H9 (cell line): ENCODE data around the gene LNPEP. TPM values are rescaled to one million over a fixed set of nuclear protein-coding genes. Genes with fewer than 3 reads are reported as not detected.

Source experiments
- DNase-seq: peaks from one replicate; pipeline ENCODE4 v3.0.0-alpha.2; 2017
- H2AFZ ChIP-seq: one replicate; pipeline ENCODE4 v1.6.1; 2013; ENCODE audit warnings: mild to moderate bottlenecking, low read length, control low read depth, moderate library complexity
- H2AK5ac ChIP-seq: 2 replicates; pipeline ENCODE4 v1.6.1; 2013; ENCODE audit warnings: low read length, control low read depth, mixed read lengths; ENCODE audit not compliant: insufficient read length
- H2BK120ac ChIP-seq: one replicate; pipeline ENCODE4 v1.6.1; 2013; ENCODE audit warnings: low read depth, mild to moderate bottlenecking, low read length, control low read depth, inconsistent platforms; ENCODE audit not compliant: poor library complexity, severe bottlenecking
- H2BK12ac ChIP-seq: 2 replicates; pipeline ENCODE4 v1.6.1; 2013; ENCODE audit warnings: low read length, control low read depth, mixed read lengths, low read depth; ENCODE audit not compliant: insufficient read length
- H2BK15ac ChIP-seq: 2 replicates; pipeline ENCODE4 v1.6.1; 2013; ENCODE audit warnings: low read depth, low read length, control low read depth
- H2BK20ac ChIP-seq: one replicate; pipeline ENCODE4 v1.6.1; 2013; ENCODE audit warnings: low read depth, mild to moderate bottlenecking, low read length, control low read depth, inconsistent platforms; ENCODE audit not compliant: poor library complexity, severe bottlenecking
- H2BK5ac ChIP-seq: 2 replicates; pipeline ENCODE4 v1.6.1; 2013; ENCODE audit warnings: low read length, control low read depth, mixed read lengths; ENCODE audit not compliant: insufficient read length
- H3K14ac ChIP-seq: 2 replicates; pipeline ENCODE4 v1.6.1; 2013; ENCODE audit warnings: low read length, control low read depth; ENCODE audit not compliant: insufficient read depth
- H3K18ac ChIP-seq: 2 replicates; pipeline ENCODE4 v1.6.1; 2013; ENCODE audit warnings: low read depth, mild to moderate bottlenecking, mixed read lengths, low read length, control low read depth; ENCODE audit not compliant: insufficient read length
- H3K23ac ChIP-seq: 2 replicates; pipeline ENCODE4 v1.6.1; 2013; ENCODE audit warnings: low read length, control low read depth, mixed read lengths, low read depth; ENCODE audit not compliant: insufficient read length
- H3K23me2 ChIP-seq: 2 replicates; pipeline ENCODE4 v1.6.1; 2013; ENCODE audit warnings: low read depth, mild to moderate bottlenecking, mixed read lengths, low read length, control low read depth; ENCODE audit not compliant: insufficient read length, poor library complexity, severe bottlenecking
- H3K27ac ChIP-seq: 2 replicates; pipeline ENCODE4 v1.5.1; 2013; ENCODE audit warnings: low read length, control low read depth, mixed read lengths, low read depth; ENCODE audit not compliant: insufficient read length
- H3K27me3 ChIP-seq: 2 replicates; pipeline ENCODE4 v1.6.1; 2013; ENCODE audit warnings: low read length, control low read depth, inconsistent platforms; ENCODE audit not compliant: insufficient read depth
- H3K4ac ChIP-seq: 2 replicates; pipeline ENCODE4 v1.6.1; 2013; ENCODE audit warnings: low read depth, mild to moderate bottlenecking, control low read depth, inconsistent platforms, low read length, moderate library complexity
- H3K4me1 ChIP-seq: 2 replicates; pipeline ENCODE4 v1.6.1; 2013; ENCODE audit warnings: low read length, control low read depth, inconsistent platforms; ENCODE audit not compliant: insufficient read depth
- H3K4me2 ChIP-seq: 2 replicates; pipeline ENCODE4 v1.6.1; 2013; ENCODE audit warnings: low read length, control low read depth, mixed read lengths; ENCODE audit not compliant: insufficient read length, insufficient read depth
- H3K56ac ChIP-seq: 2 replicates; pipeline ENCODE4 v1.6.1; 2013; ENCODE audit warnings: low read depth, mild to moderate bottlenecking, mixed read lengths, low read length, control low read depth; ENCODE audit not compliant: insufficient read length
- H3K79me1 ChIP-seq: 2 replicates; pipeline ENCODE4 v1.6.1; 2013; ENCODE audit warnings: low read depth, mild to moderate bottlenecking, moderate library complexity, low read length, control low read depth, inconsistent platforms; ENCODE audit not compliant: insufficient read depth, poor library complexity, severe bottlenecking
- H3K79me2 ChIP-seq: 2 replicates; pipeline ENCODE4 v1.6.1; 2013; ENCODE audit warnings: low read length, control low read depth, inconsistent platforms; ENCODE audit not compliant: insufficient read depth
- H3K9ac ChIP-seq: 2 replicates; pipeline ENCODE4 v1.6.1; 2013; ENCODE audit warnings: low read length, control low read depth, mixed read lengths; ENCODE audit not compliant: insufficient read length; ENCODE audit errors: extremely low read depth
- H3K9me3 ChIP-seq: one replicate; pipeline ENCODE4 v1.6.1; 2013; ENCODE audit warnings: low read depth, low read length, inconsistent platforms; ENCODE audit not compliant: control insufficient read depth
- H3T11ph ChIP-seq: one replicate; pipeline ENCODE4 v1.6.1; 2013; ENCODE audit warnings: mild to moderate bottlenecking, low read length, control low read depth, inconsistent platforms
- H4K20me1 ChIP-seq: one replicate; pipeline ENCODE4 v1.6.1; 2013; ENCODE audit not compliant: control insufficient read depth, insufficient read length, insufficient read depth
- H4K5ac ChIP-seq: 2 replicates; pipeline ENCODE4 v1.6.1; 2013; ENCODE audit warnings: low read depth, mild to moderate bottlenecking, mixed read lengths, low read length, control low read depth; ENCODE audit not compliant: insufficient read length
- H4K8ac ChIP-seq: replicated peaks from 2 replicates; pipeline ENCODE4 v1.6.1; 2013; ENCODE audit warnings: low read length, control low read depth, mixed read lengths, low read depth; ENCODE audit not compliant: insufficient read length
- H4K91ac ChIP-seq: 2 replicates; pipeline ENCODE4 v1.6.1; 2013; ENCODE audit warnings: low read depth, mild to moderate bottlenecking, moderate library complexity, mixed read lengths, low read length, control low read depth; ENCODE audit not compliant: insufficient read length
- H3K27ac Mint-ChIP-seq, 3 experiments: 2 replicates in 2 of 3; 3 replicates in 1 of 3; pipeline ENCODE4 v1.8.0; 2020 to 2021; ENCODE audit warnings: mixed read lengths in 3 of 3, mild to moderate bottlenecking in 1 of 3, moderate library complexity in 1 of 3
- H3K27me3 Mint-ChIP-seq: 2 replicates; pipeline ENCODE4 v1.8.0; 2021; ENCODE audit warnings: low read depth, mild to moderate bottlenecking, moderate library complexity, mixed read lengths
- H3K36me3 Mint-ChIP-seq, 3 experiments: 2 replicates in 2 of 3; 3 replicates in 1 of 3; pipeline ENCODE4 v1.8.0; 2020 to 2021; ENCODE audit warnings: low read depth in 3 of 3, mixed read lengths in 3 of 3; ENCODE audit not compliant: insufficient read depth in 1 of 3
- H3K4me1 Mint-ChIP-seq, 2 experiments: 2 replicates each; pipeline ENCODE4 v1.8.0; 2020; ENCODE audit warnings: mixed read lengths in 2 of 2
- H3K4me3 Mint-ChIP-seq, 2 experiments: 2 replicates in 1 of 2; 3 replicates in 1 of 2; pipeline ENCODE4 v1.8.0; 2020 to 2021; ENCODE audit warnings: mild to moderate bottlenecking in 2 of 2, mixed read lengths in 2 of 2, moderate library complexity in 1 of 2
- H3K9me3 Mint-ChIP-seq, 2 experiments: 2 replicates in 1 of 2; 3 replicates in 1 of 2; pipeline ENCODE4 v1.8.0; 2020; ENCODE audit warnings: mild to moderate bottlenecking in 2 of 2, mixed read lengths in 2 of 2, moderate library complexity in 1 of 2
- WGBS: extraction: QIAGEN DNeasy Blood & Tissue Kit; methylation state at CpG from one replicate; pipeline ENCODE4 v1.1.7; 2013; ENCODE audit warnings: missing lambda C conversion rate, low lambda C conversion rate, mixed read lengths; ENCODE audit not compliant: insufficient read length; ENCODE audit errors: extremely low coverage; 5-methylcytosine and 5-hydroxymethylcytosine counted together
- total RNA-seq: library from RNA; stranded (reverse); gene quantifications from 2 replicates; pipeline ENCODE4 v1.2.1, GENCODE V29; 2021
- TF ChIP-seq, protein P1 (sequence below): fragments of 200-600 bp; sonication (generic); conservative IDR thresholded peaks from 3 replicates; pipeline ENCODE4 v1.8.0; 2021; ENCODE audit warnings: antibody characterized with exemption, mild to moderate bottlenecking

The LNPEP gene
- total RNA-seq, 1 experiment from 2014 or later = 4.1 TPM

GRCh38 chr5:96969366-96969765 is 33.5 kb downstream of the LNPEP start:
- Histone ChIP-seq H4K91ac (no peak overlapping the region), H3K18ac (no peak overlapping the region), H2BK120ac (no peak overlapping the region), H2BK15ac (no peak overlapping the region), H3K4me2 (no peak overlapping the region), H3K79me1 (no peaks in the 10 kb centered on the region), H3T11ph (no peak overlapping the region), H3K9ac (no peak overlapping the region), H3K14ac (no peak overlapping the region), H4K5ac (no peak overlapping the region), H3K79me2 (no peaks in the 10 kb centered on the region), H2AFZ (no peak overlapping the region), H3K27ac (no peak overlapping the region), H2AK5ac (no peak overlapping the region), H3K23me2 (no peaks in the 10 kb centered on the region), H4K20me1 (no peaks in the 10 kb centered on the region), H4K8ac (no peak overlapping the region), H3K56ac (no peak overlapping the region), H3K4me1 (no peaks in the 10 kb centered on the region), H3K27me3 (no peaks in the 10 kb centered on the region), H2BK12ac (no peak overlapping the region), H3K4ac (no peak overlapping the region), H3K9me3 (no peaks in the 10 kb centered on the region), H3K23ac (no peak overlapping the region), H2BK5ac (no peak overlapping the region), H2BK20ac (no peak overlapping the region)
- Mint-ChIP-seq H3K27me3 (no peaks in the 10 kb centered on the region), H3K27ac (no peak overlapping the region), H3K36me3 (no peaks in the 10 kb centered on the region), H3K4me1 (peaks cover 9 to 12% of the 10 kb centered on the region in 2 experiments), H3K4me3 (no peak overlapping the region), H3K9me3 (no peaks in the 10 kb centered on the region)
- TF ChIP-seq, protein P1, sequence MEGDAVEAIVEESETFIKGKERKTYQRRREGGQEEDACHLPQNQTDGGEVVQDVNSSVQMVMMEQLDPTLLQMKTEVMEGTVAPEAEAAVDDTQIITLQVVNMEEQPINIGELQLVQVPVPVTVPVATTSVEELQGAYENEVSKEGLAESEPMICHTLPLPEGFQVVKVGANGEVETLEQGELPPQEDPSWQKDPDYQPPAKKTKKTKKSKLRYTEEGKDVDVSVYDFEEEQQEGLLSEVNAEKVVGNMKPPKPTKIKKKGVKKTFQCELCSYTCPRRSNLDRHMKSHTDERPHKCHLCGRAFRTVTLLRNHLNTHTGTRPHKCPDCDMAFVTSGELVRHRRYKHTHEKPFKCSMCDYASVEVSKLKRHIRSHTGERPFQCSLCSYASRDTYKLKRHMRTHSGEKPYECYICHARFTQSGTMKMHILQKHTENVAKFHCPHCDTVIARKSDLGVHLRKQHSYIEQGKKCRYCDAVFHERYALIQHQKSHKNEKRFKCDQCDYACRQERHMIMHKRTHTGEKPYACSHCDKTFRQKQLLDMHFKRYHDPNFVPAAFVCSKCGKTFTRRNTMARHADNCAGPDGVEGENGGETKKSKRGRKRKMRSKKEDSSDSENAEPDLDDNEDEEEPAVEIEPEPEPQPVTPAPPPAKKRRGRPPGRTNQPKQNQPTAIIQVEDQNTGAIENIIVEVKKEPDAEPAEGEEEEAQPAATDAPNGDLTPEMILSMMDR = no peak
- no peak for DNase-seq
- WGBS = no CpG with 5 or more reads among the region's 2 CpGs
